Measurements from ENCODE around the gene CCDC87.

DNA sequence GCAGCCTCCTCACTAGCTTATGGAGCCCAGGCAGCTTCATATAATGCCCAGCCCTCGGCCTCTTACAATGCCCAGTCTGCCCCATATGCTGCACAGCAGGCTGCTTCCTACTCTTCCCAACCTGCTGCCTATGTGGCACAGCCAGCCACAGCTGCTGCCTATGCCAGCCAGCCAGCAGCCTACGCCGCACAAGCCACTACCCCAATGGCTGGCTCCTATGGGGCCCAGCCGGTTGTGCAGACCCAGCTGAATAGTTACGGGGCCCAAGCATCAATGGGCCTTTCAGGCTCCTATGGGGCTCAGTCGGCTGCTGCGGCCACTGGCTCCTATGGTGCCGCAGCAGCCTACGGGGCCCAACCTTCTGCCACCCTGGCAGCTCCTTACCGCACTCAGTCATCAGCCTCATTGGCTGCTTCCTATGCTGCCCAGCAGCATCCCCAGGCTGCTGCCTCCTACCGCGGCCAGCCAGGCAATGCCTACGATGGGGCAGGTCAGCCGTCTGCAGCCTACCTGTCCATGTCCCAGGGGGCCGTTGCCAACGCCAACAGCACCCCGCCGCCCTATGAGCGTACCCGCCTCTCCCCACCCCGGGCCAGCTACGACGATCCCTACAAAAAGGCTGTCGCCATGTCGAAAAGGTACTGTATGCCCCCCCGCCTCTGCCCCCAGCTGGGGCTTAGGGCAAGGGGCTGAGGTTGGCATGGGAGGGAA, 32.3 kb upstream of the CCDC87 start:
- TF ChIP-seq CTCF (IDR thresholded peaks at IDR 0.05) (no peak), POLR2A (IDR thresholded peaks at IDR 0.05) (no peak)

All from Peyer's patch (tissue), 4 donors.